HG03108 (cell line): Measurements from ENCODE around the gene ORC5.

ENCODE experiments used
- ATAC-seq: cut with Tn5 transposase; IDR thresholded peaks from one replicate; pipeline ENCODE4 v1.9.1; 2021; ENCODE audit warnings: moderate library complexity; ENCODE audit not compliant: unreplicated experiment

ORC5 gene

GRCh38 chr7:104130726-104131125 lies 77.1 kb downstream of the ORC5 start:
- ATAC-seq: no peak

DNA sequence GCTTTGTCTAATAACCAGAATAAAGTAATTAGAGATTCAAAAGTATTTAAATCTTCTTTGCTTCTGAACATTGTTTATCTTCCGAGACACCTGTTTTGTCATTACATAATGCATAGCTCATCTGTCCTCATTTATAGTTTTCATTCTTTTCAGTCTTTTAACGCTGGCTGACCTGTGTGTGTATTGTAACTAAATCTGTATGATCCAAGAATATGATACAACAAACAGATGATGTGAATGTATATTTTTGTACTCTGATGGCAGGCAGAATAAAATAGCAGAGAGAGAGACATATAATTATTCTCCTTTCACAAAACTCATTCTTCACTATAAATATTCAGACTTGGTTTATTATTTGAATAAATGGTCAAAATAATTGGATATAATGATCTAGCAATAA lies 80.6 kb downstream of the ORC5 start:
- ATAC-seq: no peak

DNA sequence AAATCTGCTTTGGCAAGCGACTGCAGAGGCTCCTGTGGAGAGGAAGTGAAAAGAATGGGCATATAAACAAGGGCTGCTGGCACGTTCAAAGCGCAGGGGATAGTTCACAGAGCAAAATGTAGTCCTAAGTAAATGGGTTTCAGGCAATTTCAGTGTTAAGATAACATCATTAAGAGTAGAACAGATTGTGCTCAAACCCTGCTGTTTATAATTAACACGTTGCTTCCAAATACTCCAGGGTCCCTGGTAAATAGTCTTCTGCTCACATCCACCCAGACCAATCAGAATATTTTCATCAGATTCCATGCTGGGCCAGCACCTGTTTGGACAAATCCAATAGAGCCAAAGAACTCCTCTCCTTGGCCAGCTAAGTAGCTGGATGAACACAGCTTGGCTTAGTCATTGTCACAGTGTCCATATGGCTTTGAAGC lies 81.4 kb downstream of the ORC5 start:
- ATAC-seq: no peak

DNA sequence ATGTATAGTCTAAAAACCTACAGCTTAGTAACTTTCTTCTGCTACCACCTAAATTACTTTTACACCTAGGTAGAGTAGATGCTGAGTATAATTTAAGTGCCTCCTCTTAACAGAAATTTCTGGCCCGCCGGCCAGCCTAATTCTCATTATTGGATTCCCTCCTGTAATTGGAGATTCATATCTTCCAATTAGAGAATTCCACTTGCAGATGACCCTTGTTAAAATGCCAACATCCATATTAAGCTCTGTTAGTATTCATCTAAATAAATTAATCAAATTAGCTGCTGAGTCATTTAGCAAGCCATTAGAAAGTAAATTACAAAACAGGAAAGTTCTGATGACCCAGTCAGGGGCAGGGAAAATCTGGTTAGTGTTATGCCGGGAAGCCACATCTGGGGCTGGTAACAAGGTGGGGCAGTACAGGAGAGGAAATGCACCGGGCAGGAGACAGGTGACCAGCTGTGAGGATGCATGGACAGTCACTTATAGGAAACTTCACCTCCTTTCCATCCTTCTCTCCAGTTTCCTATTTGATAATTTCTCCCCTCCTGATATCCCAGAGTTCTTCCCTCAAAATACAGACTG lies 82.8 kb downstream of the ORC5 start:
- no peak for ATAC-seq

DNA sequence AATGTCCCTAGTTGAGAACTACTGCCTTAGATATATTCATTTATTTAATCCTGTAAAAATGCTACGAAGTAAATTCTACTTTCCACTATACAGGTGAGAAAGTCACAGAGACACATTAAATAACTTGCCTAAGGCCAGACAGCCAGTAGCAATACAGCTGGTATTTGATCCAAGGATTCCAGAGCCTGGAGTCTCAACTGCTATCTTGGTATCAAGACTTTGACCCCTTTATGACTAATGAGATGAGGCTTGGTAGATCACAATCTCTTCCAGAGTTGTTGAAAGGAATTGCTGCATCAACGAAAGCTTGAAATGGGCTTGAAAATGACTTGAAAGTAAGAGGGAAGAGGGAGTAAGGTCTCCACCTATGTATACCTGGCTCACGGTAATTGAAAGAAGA lies 83.3 kb downstream of the ORC5 start:
- no peak for ATAC-seq

- no peak for ATAC-seq
Measured at GRCh38 chr7:104123786-104124185, 84.0 kb downstream of the ORC5 start.

- no peak for ATAC-seq
Measured at GRCh38 chr7:104113788-104114187, 94.0 kb downstream of the ORC5 start.

GRCh38 chr7:104112623-104113022 lies 95.2 kb downstream of the ORC5 start:
- ATAC-seq: no peak

DNA sequence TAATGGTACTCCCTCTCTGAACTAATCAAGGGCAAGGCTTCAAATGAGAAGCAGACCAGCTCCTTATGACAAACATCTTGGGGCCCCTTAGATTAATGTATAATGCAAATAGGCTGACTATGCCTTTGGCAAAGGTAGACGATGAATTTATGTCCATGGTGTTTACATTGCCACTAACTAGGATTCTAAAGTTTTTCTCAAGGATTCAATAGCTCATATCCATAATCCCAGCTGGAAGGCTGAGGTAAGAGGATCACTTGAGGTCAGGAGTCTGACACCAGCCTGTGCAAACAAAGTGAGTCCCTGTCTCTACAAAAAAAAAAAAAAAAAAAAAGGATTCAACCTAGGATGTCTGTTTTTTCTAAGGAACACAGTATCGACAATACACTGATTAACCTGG lies 96.5 kb downstream of the ORC5 start:
- ATAC-seq: no peak

DNA sequence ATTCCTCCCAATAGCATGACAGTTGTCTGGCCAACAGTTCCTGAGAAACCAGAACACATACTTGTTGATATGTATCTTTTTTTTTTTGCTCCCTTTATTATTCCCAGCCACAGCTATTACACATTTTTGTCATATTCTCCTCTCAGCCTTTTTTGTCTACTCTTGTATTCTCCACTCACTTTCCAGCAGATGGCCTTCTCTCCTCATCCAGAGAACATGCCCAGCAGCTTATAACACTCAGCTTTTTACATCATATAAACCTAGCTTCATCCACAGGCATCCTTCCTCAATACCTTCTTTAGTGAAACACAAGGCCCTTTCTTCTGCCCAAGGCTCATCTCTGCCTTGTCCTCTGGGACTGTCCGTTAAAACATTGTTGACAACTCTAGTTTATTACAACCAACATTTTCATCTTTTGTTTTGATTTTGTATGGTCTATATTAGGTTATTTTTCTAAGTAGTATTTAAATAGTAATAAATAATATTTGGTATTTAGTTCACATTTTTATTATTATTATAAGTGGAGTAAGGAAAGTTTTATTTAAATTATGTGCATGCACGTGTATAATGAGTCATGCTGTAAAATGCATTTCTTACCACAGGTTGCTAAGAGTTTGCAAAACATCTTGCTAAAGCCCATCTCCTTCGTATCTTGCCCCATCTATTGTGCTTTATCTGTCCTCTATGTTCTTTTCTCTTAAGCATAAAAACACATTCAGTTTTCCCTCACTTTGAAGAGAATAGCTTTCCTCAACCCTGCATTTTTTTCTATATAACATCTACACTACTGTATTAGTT lies 101.5 kb downstream of the ORC5 start:
- no peak for ATAC-seq

DNA sequence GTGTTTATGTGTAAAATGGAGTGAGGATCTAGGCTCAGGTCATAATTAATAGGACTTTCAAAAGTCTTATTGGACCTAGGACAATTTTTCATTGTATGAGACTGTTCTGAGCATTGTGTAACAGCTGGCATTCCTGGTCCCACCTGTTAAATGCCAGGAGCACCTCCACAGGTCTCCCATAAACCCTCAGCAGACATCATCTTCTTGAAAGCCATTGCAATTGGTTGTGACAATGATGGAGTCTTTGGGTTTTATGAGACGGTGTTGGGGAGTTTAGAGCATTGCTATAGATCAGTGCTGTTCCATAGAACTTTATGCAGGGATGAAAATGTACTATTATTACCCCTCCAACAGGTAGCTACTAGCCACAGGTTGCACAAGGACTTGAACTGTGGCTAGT lies 108.9 kb downstream of the ORC5 start:
- ATAC-seq: no peak

DNA sequence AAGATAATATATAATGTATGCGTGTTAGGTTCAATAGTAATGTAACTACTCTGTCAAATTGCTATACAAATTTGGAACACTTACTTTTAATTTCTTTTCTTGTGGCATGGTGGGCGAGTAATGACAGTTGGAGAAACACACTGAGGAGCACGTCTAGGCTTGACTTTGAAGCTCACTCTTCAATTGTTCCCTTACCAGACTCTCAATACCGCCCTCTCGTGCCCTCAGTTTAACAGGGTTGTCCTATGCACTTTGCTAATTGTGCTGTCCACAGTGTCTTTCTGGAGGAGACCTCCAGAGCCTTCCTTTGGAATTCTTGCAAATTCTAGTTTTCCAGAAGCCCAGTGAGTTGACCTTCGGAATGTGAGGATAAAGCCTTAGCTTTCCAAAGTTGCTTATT lies 111.1 kb downstream of the ORC5 start:
- ATAC-seq: no peak

DNA sequence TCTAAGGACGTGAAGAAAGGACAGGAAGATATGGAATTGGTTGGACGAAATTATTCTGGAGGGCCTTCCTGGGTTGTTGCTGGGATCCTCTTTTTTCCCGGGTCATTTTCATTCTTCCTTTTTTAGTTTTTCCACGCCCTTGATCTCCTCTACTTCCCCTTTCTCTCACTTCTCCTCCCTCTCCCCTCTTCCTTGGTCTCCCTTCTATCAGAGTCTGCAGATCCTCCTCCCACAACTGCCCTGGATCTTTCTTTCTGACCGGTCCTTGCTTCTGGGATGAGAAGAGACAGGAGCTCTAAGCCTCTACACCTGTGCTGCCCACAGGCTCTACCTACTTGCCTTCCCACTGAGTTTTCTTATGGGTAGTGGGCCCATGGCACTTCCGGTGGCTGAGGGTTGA lies 114.7 kb downstream of the ORC5 start:
- ATAC-seq: no peak

DNA sequence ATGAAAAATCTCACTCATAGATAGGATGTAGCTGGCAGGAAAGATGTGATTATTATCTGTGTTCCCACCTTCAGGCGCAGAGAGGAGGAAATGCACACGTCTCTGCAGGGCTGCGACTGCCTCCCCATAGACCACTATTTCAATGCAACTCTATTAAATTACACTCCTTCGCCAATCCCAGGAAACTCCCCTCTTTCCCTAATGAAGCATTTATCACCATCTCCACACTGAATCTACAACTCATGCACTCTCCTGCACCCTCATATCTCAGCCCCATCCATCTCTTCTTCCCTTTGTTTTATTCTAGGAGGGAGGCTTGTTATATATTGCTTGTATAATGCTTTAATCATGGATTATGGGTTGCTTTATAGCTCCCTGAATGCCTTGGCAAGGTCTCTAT lies 116.6 kb downstream of the ORC5 start:
- no peak for ATAC-seq

DNA sequence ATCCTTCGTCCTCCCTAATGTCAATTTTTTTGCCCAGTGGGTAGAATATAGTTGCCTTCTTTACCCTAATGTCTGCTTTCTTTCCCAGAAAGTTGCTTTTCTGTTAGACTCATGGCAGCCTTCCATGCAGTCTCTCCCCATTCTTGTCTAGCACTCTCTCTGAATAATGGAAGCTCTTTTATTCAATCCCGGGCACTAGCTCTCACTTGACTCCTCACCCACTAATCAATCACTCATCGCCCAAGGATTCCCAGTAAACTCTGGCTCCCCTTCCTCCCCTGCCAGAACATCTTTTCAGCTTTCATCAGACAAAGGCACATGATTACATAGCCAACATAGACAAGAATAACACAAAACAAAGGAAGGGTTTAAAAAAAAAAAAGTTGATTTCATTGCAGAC lies 118.2 kb downstream of the ORC5 start:
- ATAC-seq: no peak

DNA sequence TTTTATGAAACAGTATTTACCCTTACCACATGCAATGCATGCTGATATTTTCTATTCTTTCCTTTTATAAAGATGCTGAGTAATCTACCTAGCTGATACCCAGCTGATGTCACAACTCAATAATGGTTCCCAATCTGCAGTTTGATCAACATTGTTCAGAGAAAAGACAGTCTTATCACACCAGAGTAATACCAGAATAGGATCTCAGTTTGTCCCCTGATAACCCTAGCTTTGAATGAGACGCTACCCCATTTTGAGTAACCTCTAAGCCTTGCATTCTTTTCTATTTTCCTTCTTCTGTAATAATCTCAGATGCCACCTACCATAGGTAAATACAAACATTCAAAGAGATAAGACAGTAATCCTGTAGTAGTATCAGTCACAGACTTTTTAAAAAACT lies 118.8 kb downstream of the ORC5 start:
- ATAC-seq: no peak
